A549 (cell line): Measurements from ENCODE around the gene CEP83. TPM values are rescaled to one million over a fixed set of nuclear protein-coding genes. Genes with fewer than 3 reads are reported as not detected.

Source experiments
- ATAC-seq, 2 experiments: fragments of 200-7000 bp in 1 of 2; fragments of >200 bp in 1 of 2; cut with Nextera tagmentation in 1 of 2; cut with Tn5 transposase in 1 of 2; 3 replicates each; pipeline versions ENCODE4 v1.8.0 to v1.9.1; 2018 to 2020; ENCODE audit warnings: mild to moderate bottlenecking in 1 of 2, moderate library complexity in 1 of 2
- CTCF ChIA-PET: fragments of 300-600 bp; sonication (Branson Sonifier 250); formaldehyde crosslinking; extraction: SDS; loops from one replicate; lab custom pipeline; 2021; ENCODE audit warnings: antibody characterized with exemption, inconsistent platforms; lab: Yijun Ruan, JAX
- POLR2A ChIA-PET: fragments of 350-600 bp; formaldehyde crosslinking; extraction: SDS; loops from one replicate; lab custom pipeline; 2021; ENCODE audit warnings: antibody characterized with exemption, inconsistent platforms; lab: Yijun Ruan, JAX
- DNase-seq, 2 experiments: peaks; one replicate each; pipeline versions ENCODE4 v3.0.0 to v3.0.0-alpha.2; 2011 to 2016; ENCODE audit warnings: low read depth in 1 of 2, low spot score in 1 of 2
- FAIRE-seq: peaks from 2 replicates; lab custom pipeline; 2011; peaks lifted over from hg19 to GRCh38; lab: Jason Lieb, UNC
- H3K27ac ChIP-seq, 2 experiments: fragments of >200 bp; sonication (Bioruptor Twin); formaldehyde crosslinking; 3 replicates each; pipeline ENCODE4 v1.5.1; 2016 to 2017
- H3K4me1 ChIP-seq: fragments of >200 bp; sonication (Bioruptor Twin); formaldehyde crosslinking; 3 replicates; pipeline ENCODE4 v1.6.1; 2016
- H3K4me2 ChIP-seq: fragments of >200 bp; sonication (Bioruptor Twin); formaldehyde crosslinking; 3 replicates; pipeline ENCODE4 v1.6.1; 2016
- H3K4me3 ChIP-seq: fragments of >200 bp; sonication (Bioruptor Twin); formaldehyde crosslinking; 3 replicates; pipeline ENCODE4 v1.5.1; 2016
- H3K9me3 ChIP-seq: fragments of >200 bp; sonication (Bioruptor Twin); formaldehyde crosslinking; 3 replicates; pipeline ENCODE4 v1.6.1; 2016
- CEBPB ChIP-seq, 2 experiments: fragments of >200 bp in 1 of 2; sonication (Bioruptor Twin) in 1 of 2; formaldehyde crosslinking in 1 of 2; IDR thresholded peaks; 2 replicates each; pipeline ENCODE4 v1.6.1; 2012 to 2016
- EP300 ChIP-seq, 2 experiments: fragments of >200 bp; sonication (Bioruptor Twin); formaldehyde crosslinking; IDR thresholded peaks; 2 replicates in 1 of 2; 3 replicates in 1 of 2; pipeline ENCODE4 v1.6.1; 2016 to 2017
- HMGXB4 ChIP-seq: fragments of 250-450 bp; sonication (Bioruptor Pico); IDR thresholded peaks from 2 replicates; pipeline ENCODE4 v1.5.0; 2021; ENCODE audit warnings: mild to moderate bottlenecking, moderate library complexity, borderline replicate concordance
- HOXA7 ChIP-seq: fragments of 250-450 bp; sonication (Bioruptor Pico); IDR thresholded peaks from 2 replicates; pipeline ENCODE4 v1.5.0; 2020; ENCODE audit warnings: mild to moderate bottlenecking, moderate library complexity
- HOXB13 ChIP-seq: fragments of 250-450 bp; sonication (Bioruptor Pico); IDR thresholded peaks from 2 replicates; pipeline ENCODE4 v1.5.0; 2020; ENCODE audit warnings: low read depth, mild to moderate bottlenecking, moderate library complexity
- JUN ChIP-seq, 2 experiments: fragments of >200 bp; sonication (Bioruptor Twin); formaldehyde crosslinking; IDR thresholded peaks; 2 replicates in 1 of 2; 3 replicates in 1 of 2; pipeline ENCODE4 v1.6.1; 2016 to 2017
- KDM5A ChIP-seq: fragments of 200-600 bp; sonication (generic); IDR thresholded peaks from 2 replicates; pipeline ENCODE4 v1.6.1; 2016; ENCODE audit warnings: antibody characterized with exemption, mild to moderate bottlenecking
- MAZ ChIP-seq: fragments of 150-350 bp; IDR thresholded peaks from 2 replicates; pipeline ENCODE4 v1.6.1; 2014; ENCODE audit warnings: antibody characterized with exemption, low read depth, low read length, borderline replicate concordance
- NFE2L2 ChIP-seq: fragments of 150-350 bp; conservative IDR thresholded peaks from 2 replicates; pipeline ENCODE4 v1.6.1; 2014; ENCODE audit warnings: low read length
- NPAS2 ChIP-seq: fragments of 250-450 bp; sonication (Bioruptor Pico); IDR thresholded peaks from 2 replicates; pipeline ENCODE4 v1.8.0; 2022; ENCODE audit warnings: mild to moderate bottlenecking, moderate library complexity, borderline replicate concordance
- NR3C1 ChIP-seq: fragments of >200 bp; sonication (Bioruptor Twin); formaldehyde crosslinking; IDR thresholded peaks from 3 replicates; pipeline ENCODE4 v1.6.1; 2017
- POLR2A ChIP-seq: IDR thresholded peaks from 2 replicates; pipeline ENCODE4 v1.6.1; 2012; ENCODE audit warnings: mild to moderate bottlenecking, low read length
- POLR2AphosphoS2 ChIP-seq: conservative IDR thresholded peaks from 2 replicates; pipeline ENCODE4 v1.6.1; 2012; ENCODE audit warnings: low read length, improper control_type of control experiment, inconsistent platforms
- RCOR1 ChIP-seq: fragments of 150-350 bp; IDR thresholded peaks from 2 replicates; pipeline ENCODE4 v1.6.1; 2014; ENCODE audit warnings: antibody characterized with exemption, low read length, low read depth
- RNF2 ChIP-seq: fragments of 200-600 bp; sonication (generic); IDR thresholded peaks from 2 replicates; pipeline ENCODE4 v1.6.1; 2016; ENCODE audit warnings: low read depth, mild to moderate bottlenecking, antibody characterized with exemption, moderate library complexity, borderline replicate concordance
- SMC3 ChIP-seq: fragments of >200 bp; sonication (Bioruptor Twin); formaldehyde crosslinking; IDR thresholded peaks from 3 replicates; pipeline ENCODE4 v1.6.1; 2018; ENCODE audit warnings: inconsistent platforms
- ZNF302 ChIP-seq: fragments of 250-450 bp; sonication (Bioruptor Pico); IDR thresholded peaks from 2 replicates; pipeline ENCODE4 v1.9.0; 2021; ENCODE audit warnings: inconsistent platforms, mild to moderate bottlenecking, moderate library complexity
- WGBS: methylation state at CpG from one replicate; pipeline ENCODE4 v1.1.6; 2017; ENCODE audit errors: missing lambda C conversion rate; 5-methylcytosine and 5-hydroxymethylcytosine counted together
- polyA plus RNA-seq, 4 experiments: library from polyadenylated mRNA; depleted of rRNA in 3 of 4; stranded (reverse); fragments of >200 nt; fragmentation: RNase III in 1 of 4; extraction: RNeasy Plus Mini Kit Qiagen cat#74134 plus additional on column Dnase treatment in 1 of 4; gene quantifications; 2 replicates in 3 of 4; 3 replicates in 1 of 4; pipeline ENCODE4 v1.2.3, GENCODE V29; 2011 to 2017
- TF ChIP-seq, protein P1 (sequence below): fragments of 450-650 bp; IDR thresholded peaks from 2 replicates; pipeline ENCODE4 v1.6.1; 2014; ENCODE audit warnings: antibody characterized with exemption
- TF ChIP-seq, protein P2 (sequence below): IDR thresholded peaks from 2 replicates; pipeline ENCODE4 v1.6.1; 2012
- TF ChIP-seq, protein P3 (sequence below): fragments of 200-600 bp; sonication (generic); IDR thresholded peaks from 2 replicates; pipeline ENCODE4 v1.6.1; 2016; ENCODE audit warnings: antibody characterized with exemption, mild to moderate bottlenecking, moderate library complexity

CEP83 gene
- polyA plus RNA-seq, 2 of the 4 experiments (the other 2 are of a cell fraction): 8.5 to 21.4 TPM

DNA sequence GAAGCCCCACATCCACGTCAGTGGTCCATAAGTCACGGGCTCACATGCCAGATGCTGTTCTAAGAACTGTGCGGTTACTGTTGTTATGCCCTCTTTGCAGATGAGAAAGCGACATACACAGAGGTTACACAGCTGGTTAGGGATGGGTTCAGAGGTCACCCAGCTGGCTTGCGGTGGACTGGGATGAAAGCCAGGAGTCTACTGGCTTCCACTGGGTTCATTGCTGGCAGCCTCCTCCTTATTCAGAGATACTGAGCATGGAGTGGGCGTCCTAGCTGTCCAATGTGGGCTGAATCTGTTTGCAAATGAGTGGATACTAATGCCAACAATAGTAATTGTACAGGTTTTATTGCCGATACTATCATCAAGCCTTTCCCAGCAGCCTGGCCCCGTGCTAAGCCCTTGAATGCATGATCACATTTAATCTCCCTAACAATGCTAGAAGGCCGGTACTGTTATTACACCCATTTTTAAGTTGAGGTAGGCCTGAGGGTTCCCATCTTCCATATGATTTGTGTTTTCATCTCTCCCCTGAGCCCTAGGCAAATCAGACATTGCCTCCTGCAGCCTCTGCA, 182.2 kb downstream of the CEP83 start:
- no peak overlapping the region for H3K27ac ChIP-seq
- DNase-seq: no peak
- no peak overlapping the region for H3K4me3 ChIP-seq
- CTCF ChIA-PET: no interaction called here
- FAIRE-seq: no peak
- H3K4me1 ChIP-seq: no peaks in the 10 kb centered on the region
- ATAC-seq: no peak
- no peak for TF ChIP-seq CEBPB (IDR thresholded peaks at IDR 0.05)
- TF ChIP-seq, protein P1, sequence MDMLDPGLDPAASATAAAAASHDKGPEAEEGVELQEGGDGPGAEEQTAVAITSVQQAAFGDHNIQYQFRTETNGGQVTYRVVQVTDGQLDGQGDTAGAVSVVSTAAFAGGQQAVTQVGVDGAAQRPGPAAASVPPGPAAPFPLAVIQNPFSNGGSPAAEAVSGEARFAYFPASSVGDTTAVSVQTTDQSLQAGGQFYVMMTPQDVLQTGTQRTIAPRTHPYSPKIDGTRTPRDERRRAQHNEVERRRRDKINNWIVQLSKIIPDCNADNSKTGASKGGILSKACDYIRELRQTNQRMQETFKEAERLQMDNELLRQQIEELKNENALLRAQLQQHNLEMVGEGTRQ: no peak
- 59% methylated on average over 9 of the region's 9 CpGs for WGBS
- no peak overlapping the region for H3K4me2 ChIP-seq
- no peaks in the 10 kb centered on the region for H3K9me3 ChIP-seq
- POLR2A ChIA-PET: no interaction called here

DNA sequence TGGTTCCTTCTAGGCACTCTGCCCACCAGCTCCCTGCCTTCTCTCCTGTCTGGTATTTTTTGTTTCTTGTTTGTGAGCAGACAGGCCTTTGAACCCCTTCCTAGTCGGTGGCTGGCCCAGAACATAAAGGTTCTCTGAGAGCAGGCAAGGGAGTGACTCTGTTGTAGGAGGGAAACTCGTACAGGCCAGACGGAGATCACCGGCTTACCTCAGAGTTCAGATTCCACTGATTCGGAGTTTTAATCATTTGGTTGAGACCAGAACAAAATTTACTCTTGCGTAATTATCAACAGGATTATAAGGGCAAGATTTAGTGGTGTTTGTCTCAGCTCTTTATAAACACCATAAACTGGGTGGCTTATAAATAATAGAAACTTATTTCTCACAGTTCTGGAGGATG, 182.9 kb downstream of the CEP83 start:
- DNase-seq (no peak), FAIRE-seq (no peak)
- Histone ChIP-seq H3K4me3 (no peak overlapping the region), H3K4me1 (no peaks in the 10 kb centered on the region), H3K4me2 (no peak overlapping the region), H3K27ac (no peak overlapping the region)
- 70% methylated on average over 6 of the region's 6 CpGs for WGBS
- no peak for TF ChIP-seq HMGXB4 (CRISPR knock-in tag)
- TF ChIP-seq NFE2L2: no peak
- no peak for TF ChIP-seq POLR2AphosphoS2
- TF ChIP-seq POLR2A: no peak
- no peak for TF ChIP-seq KDM5A
- TF ChIP-seq, protein P2, sequence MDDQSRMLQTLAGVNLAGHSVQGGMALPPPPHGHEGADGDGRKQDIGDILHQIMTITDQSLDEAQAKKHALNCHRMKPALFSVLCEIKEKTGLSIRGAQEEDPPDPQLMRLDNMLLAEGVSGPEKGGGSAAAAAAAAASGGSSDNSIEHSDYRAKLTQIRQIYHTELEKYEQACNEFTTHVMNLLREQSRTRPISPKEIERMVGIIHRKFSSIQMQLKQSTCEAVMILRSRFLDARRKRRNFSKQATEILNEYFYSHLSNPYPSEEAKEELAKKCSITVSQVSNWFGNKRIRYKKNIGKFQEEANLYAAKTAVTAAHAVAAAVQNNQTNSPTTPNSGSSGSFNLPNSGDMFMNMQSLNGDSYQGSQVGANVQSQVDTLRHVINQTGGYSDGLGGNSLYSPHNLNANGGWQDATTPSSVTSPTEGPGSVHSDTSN: no peak
- no peak for TF ChIP-seq NPAS2
- TF ChIP-seq, protein P1: no peak
- no peak for TF ChIP-seq JUN (IDR thresholded peaks at IDR 0.05)
- TF ChIP-seq EP300 (IDR thresholded peaks at IDR 0.05): no peak
- no peak for TF ChIP-seq SMC3
- TF ChIP-seq ZNF302: no peak
- no peak for TF ChIP-seq HOXB13 (CRISPR knock-in tag)
- TF ChIP-seq MAZ: no peak
- TF ChIP-seq NR3C1: no peak
- TF ChIP-seq, protein P3, sequence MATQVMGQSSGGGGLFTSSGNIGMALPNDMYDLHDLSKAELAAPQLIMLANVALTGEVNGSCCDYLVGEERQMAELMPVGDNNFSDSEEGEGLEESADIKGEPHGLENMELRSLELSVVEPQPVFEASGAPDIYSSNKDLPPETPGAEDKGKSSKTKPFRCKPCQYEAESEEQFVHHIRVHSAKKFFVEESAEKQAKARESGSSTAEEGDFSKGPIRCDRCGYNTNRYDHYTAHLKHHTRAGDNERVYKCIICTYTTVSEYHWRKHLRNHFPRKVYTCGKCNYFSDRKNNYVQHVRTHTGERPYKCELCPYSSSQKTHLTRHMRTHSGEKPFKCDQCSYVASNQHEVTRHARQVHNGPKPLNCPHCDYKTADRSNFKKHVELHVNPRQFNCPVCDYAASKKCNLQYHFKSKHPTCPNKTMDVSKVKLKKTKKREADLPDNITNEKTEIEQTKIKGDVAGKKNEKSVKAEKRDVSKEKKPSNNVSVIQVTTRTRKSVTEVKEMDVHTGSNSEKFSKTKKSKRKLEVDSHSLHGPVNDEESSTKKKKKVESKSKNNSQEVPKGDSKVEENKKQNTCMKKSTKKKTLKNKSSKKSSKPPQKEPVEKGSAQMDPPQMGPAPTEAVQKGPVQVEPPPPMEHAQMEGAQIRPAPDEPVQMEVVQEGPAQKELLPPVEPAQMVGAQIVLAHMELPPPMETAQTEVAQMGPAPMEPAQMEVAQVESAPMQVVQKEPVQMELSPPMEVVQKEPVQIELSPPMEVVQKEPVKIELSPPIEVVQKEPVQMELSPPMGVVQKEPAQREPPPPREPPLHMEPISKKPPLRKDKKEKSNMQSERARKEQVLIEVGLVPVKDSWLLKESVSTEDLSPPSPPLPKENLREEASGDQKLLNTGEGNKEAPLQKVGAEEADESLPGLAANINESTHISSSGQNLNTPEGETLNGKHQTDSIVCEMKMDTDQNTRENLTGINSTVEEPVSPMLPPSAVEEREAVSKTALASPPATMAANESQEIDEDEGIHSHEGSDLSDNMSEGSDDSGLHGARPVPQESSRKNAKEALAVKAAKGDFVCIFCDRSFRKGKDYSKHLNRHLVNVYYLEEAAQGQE: no peak
- no peak for TF ChIP-seq RCOR1
- TF ChIP-seq HOXA7: no peak
- no peak for TF ChIP-seq RNF2
- TF ChIP-seq, all 56 proteins: peak for 0
- ATAC-seq: no peak
- no peaks in the 10 kb centered on the region for H3K9me3 ChIP-seq
- ChIA-PET POLR2A (no interaction called here), CTCF (no interaction called here)
